Measurements from ENCODE around the gene LAP3.
A peak's percentile ranks its signal among the peaks of the same experiment; 100 is the strongest.

LAP3 gene

GRCh38 chr4:17583941-17584340 lies 6.9 kb downstream of the LAP3 start:
- no peak for ATAC-seq
- H3K36me3 Mint-ChIP-seq: peaks cover 72% of the 10 kb centered on the region

GRCh38 chr4:17584521-17585213 lies 7.7 kb downstream of the LAP3 start:
- Mint-ChIP-seq H3K4me3 (no peak overlapping the region), H3K4me1 (peaks cover under 1% of the 10 kb centered on the region), H3K27me3 (no peaks in the 10 kb centered on the region), H3K36me3 (peaks cover 79% of the 10 kb centered on the region), H3K27ac (no peak overlapping the region), H3K9me3 (no peaks in the 10 kb centered on the region)
- ATAC-seq: no peak

More at GRCh38 chr4:17583941-17584340, 6.9 kb downstream of the LAP3 start:
- Mint-ChIP-seq H3K9me3 (no peaks in the 10 kb centered on the region), H3K27me3 (no peaks in the 10 kb centered on the region), H3K4me1 (peaks cover 8% of the 10 kb centered on the region), H3K27ac (no peak overlapping the region), H3K4me3 (no peak overlapping the region)

GRCh38 chr4:17587094-17587822 lies 10.3 kb downstream of the LAP3 start:
- H3K36me3 Mint-ChIP-seq: peaks cover 89% of the 10 kb centered on the region
- ATAC-seq: no peak
- H3K4me3 Mint-ChIP-seq: no peak overlapping the region
- peaks cover 11% of the 10 kb centered on the region for H3K4me1 Mint-ChIP-seq
- H3K27ac Mint-ChIP-seq: no peak overlapping the region
- no peaks in the 10 kb centered on the region for H3K27me3 Mint-ChIP-seq
- no peaks in the 10 kb centered on the region for H3K9me3 Mint-ChIP-seq

GRCh38 chr4:17589355-17589754 lies 12.4 kb downstream of the LAP3 start:
- no peaks in the 10 kb centered on the region for H3K9me3 Mint-ChIP-seq
- ATAC-seq: no peak
- no peak overlapping the region for H3K4me3 Mint-ChIP-seq
- peaks cover 92% of the 10 kb centered on the region for H3K36me3 Mint-ChIP-seq
- H3K4me1 Mint-ChIP-seq: peaks cover 31% of the 10 kb centered on the region
- no peak overlapping the region for H3K27ac Mint-ChIP-seq
- H3K27me3 Mint-ChIP-seq: no peaks in the 10 kb centered on the region

GRCh38 chr4:17595471-17596005 lies 18.5 kb downstream of the LAP3 start:
- Mint-ChIP-seq H3K27me3 (no peaks in the 10 kb centered on the region), H3K4me3 (peak overlapping the region; percentile 12), H3K9me3 (no peaks in the 10 kb centered on the region), H3K4me1 (peaks cover 47% of the 10 kb centered on the region), H3K36me3 (peaks cover 61% of the 10 kb centered on the region), H3K27ac (peak overlapping the region; percentile 46)
- ATAC-seq: peak; percentile 98

- H3K36me3 Mint-ChIP-seq: peaks cover 46% of the 10 kb centered on the region
- H3K4me1 Mint-ChIP-seq: peaks cover 34% of the 10 kb centered on the region
- H3K9me3 Mint-ChIP-seq: no peaks in the 10 kb centered on the region
- ATAC-seq: no peak
- H3K27ac Mint-ChIP-seq: no peak overlapping the region
- no peak overlapping the region for H3K4me3 Mint-ChIP-seq
- H3K27me3 Mint-ChIP-seq: no peaks in the 10 kb centered on the region
Measured at GRCh38 chr4:17597517-17597916, 20.5 kb downstream of the LAP3 start.

- no peak for ATAC-seq
- Mint-ChIP-seq H3K27ac (no peak overlapping the region), H3K4me1 (peaks cover 12% of the 10 kb centered on the region), H3K36me3 (peaks cover 34% of the 10 kb centered on the region), H3K4me3 (no peak overlapping the region), H3K9me3 (no peaks in the 10 kb centered on the region), H3K27me3 (no peaks in the 10 kb centered on the region)
Measured at GRCh38 chr4:17599826-17600225, 22.8 kb downstream of the LAP3 start.

- Mint-ChIP-seq H3K4me1 (no peaks in the 10 kb centered on the region), H3K27ac (no peak overlapping the region), H3K36me3 (peaks cover 28% of the 10 kb centered on the region), H3K9me3 (no peaks in the 10 kb centered on the region), H3K27me3 (no peaks in the 10 kb centered on the region), H3K4me3 (no peak overlapping the region)
- ATAC-seq: no peak
Measured at GRCh38 chr4:17605236-17605635, 28.2 kb downstream of the LAP3 start.

- H3K9me3 Mint-ChIP-seq: no peaks in the 10 kb centered on the region
- H3K4me3 Mint-ChIP-seq: peak overlapping the region; percentile 100
- peaks cover 25% of the 10 kb centered on the region for H3K4me1 Mint-ChIP-seq
- H3K27me3 Mint-ChIP-seq: no peaks in the 10 kb centered on the region
- peak; percentile 75 for ATAC-seq
- peak overlapping the region; percentile 98 for H3K27ac Mint-ChIP-seq
- peaks cover 16% of the 10 kb centered on the region for H3K36me3 Mint-ChIP-seq
Measured at GRCh38 chr4:17613761-17614415, 36.9 kb downstream of the LAP3 start.

GRCh38 chr4:17614416-17615299 lies 37.7 kb downstream of the LAP3 start, which contains the start of gene MED28:
TSS of gene MED28 (plus strand) at chr4:17614641. CDS start at chr4:17614655, 14 bp downstream.
- peaks cover 32% of the 10 kb centered on the region for H3K4me1 Mint-ChIP-seq
- H3K27me3 Mint-ChIP-seq: no peaks in the 10 kb centered on the region
- peak within 1 kb of the TSS; percentile 100 for H3K4me3 Mint-ChIP-seq
- ATAC-seq: peak; percentile 96
- H3K9me3 Mint-ChIP-seq: no peaks in the 10 kb centered on the region
- H3K36me3 Mint-ChIP-seq: peaks cover 24% of the 10 kb centered on the region
- peak within 1 kb of the TSS; percentile 98 for H3K27ac Mint-ChIP-seq

GRCh38 chr4:17616283-17616682 lies 39.3 kb downstream of the LAP3 start:
- no peaks in the 10 kb centered on the region for H3K9me3 Mint-ChIP-seq
- H3K4me1 Mint-ChIP-seq: peaks cover 32% of the 10 kb centered on the region
- no peak for ATAC-seq
- H3K4me3 Mint-ChIP-seq: peak overlapping the region; percentile 61
- H3K27me3 Mint-ChIP-seq: no peaks in the 10 kb centered on the region
- H3K36me3 Mint-ChIP-seq: peaks cover 28% of the 10 kb centered on the region
- no peak overlapping the region for H3K27ac Mint-ChIP-seq

GRCh38 chr4:17618926-17619325 lies 41.9 kb downstream of the LAP3 start:
- Mint-ChIP-seq H3K4me1 (peaks cover 32% of the 10 kb centered on the region), H3K9me3 (no peaks in the 10 kb centered on the region), H3K27ac (no peak overlapping the region), H3K27me3 (no peaks in the 10 kb centered on the region), H3K4me3 (no peak overlapping the region), H3K36me3 (peaks cover 46% of the 10 kb centered on the region)
- no peak for ATAC-seq

GRCh38 chr4:17619416-17620105 lies 42.6 kb downstream of the LAP3 start:
- Mint-ChIP-seq H3K4me1 (peaks cover 34% of the 10 kb centered on the region), H3K9me3 (no peaks in the 10 kb centered on the region), H3K27ac (no peak overlapping the region), H3K27me3 (no peaks in the 10 kb centered on the region), H3K4me3 (no peak overlapping the region), H3K36me3 (peaks cover 52% of the 10 kb centered on the region)
- no peak for ATAC-seq

GRCh38 chr4:17623451-17624001 lies 46.5 kb downstream of the LAP3 start:
- Mint-ChIP-seq H3K27me3 (no peaks in the 10 kb centered on the region), H3K27ac (no peak overlapping the region), H3K36me3 (peaks cover 71% of the 10 kb centered on the region), H3K4me1 (peaks cover 24% of the 10 kb centered on the region), H3K9me3 (no peaks in the 10 kb centered on the region), H3K4me3 (no peak overlapping the region)
- ATAC-seq: no peak

All from stimulated activated memory B cell treated with anti-CD40 and anti-IgM and Interleukin-4, amounts not matched to agents 10 μg/mL and 1 μg/mL and 100 μg/mL, for 72 hours (primary cell).